Measurements from ENCODE around the gene HAPLN2. TPM values are rescaled to one million over a fixed set of nuclear protein-coding genes. Genes with fewer than 3 reads are reported as not detected.

Gene HAPLN2
- total and polyA plus RNA-seq, 2 of the 4 experiments (the other 2 are of a cell fraction) = not detected

DNA sequence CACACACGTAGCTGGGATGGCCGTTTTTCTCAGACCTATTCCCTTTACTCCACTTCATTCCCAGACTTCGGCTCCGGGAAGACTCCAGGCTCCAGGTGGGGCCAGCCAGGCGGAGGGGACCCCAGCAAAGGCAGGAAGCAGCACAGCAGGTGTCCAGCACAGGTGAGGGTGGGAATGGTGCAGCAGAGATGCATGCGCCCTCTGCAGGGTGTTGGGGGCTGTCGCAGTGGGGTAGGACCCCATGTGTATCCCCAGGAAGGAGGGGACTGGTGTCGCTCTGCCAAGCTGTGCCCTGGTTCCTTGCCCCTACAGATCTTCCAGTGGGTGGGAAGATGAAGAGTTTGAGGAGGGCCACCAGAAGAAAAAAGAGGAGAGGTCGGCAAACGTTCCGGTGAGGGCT, 34.4 kb upstream of the HAPLN2 start:
- no peak for ATAC-seq (ENCODE audit: low read depth)
- BruUV-seq (replicated peaks) = no TSS peak
- POLR2A ChIA-PET (ENCODE audit: unreplicated experiment) = no interaction called here

More for the DNA sequence above, 34.4 kb upstream of the HAPLN2 start:
- H3K9me1 ChIP-seq (ENCODE audit: insufficient read depth, low read length) = no peaks in the 10 kb centered on the region
- no peak overlapping the region for H3K4me2 ChIP-seq (ENCODE audit: low read depth, low read length)
- no peaks in the 10 kb centered on the region for H3K79me1 ChIP-seq (ENCODE audit: low read depth in 1 of 2, low read length in 2 of 2)
- H2AFZ ChIP-seq (replicated peaks; ENCODE audit: low read length, poor library complexity) = no peak overlapping the region
- intact Hi-C loops (cut with micrococcal nuclease) = loop anchor here (1.0 to 2.0 kb wide), 2 partner anchors 23 to 72 kb away; no protein-coding TSS in a partner anchor
- no peak overlapping the region for H4K5ac ChIP-seq (ENCODE audit: low read depth, low read length)
- H2BK5ac ChIP-seq (ENCODE audit: low read depth, low read length, poor library complexity, severe bottlenecking) = no peak overlapping the region
- no peak overlapping the region for H3K23ac ChIP-seq (ENCODE audit: low read depth, low read length)
- in situ Hi-C loops (cut with MboI; ENCODE audit: low sequenced_read_pairs) = no loop called here
- H2BK20ac ChIP-seq (ENCODE audit: low read depth, low read length) = no peak overlapping the region
- no peak overlapping the region for H2AK9ac ChIP-seq (replicated peaks; ENCODE audit: low read depth, low read length, poor library complexity)
- no peak overlapping the region for H3K27ac ChIP-seq (ENCODE audit: insufficient read depth, low read length)
- no peak overlapping the region for H4K8ac ChIP-seq (ENCODE audit: low read depth in 2 of 2, low read length in 2 of 2)
- dilution Hi-C loops (cut with HindIII; ENCODE audit: low sequenced_read_pairs, unreplicated experiment) = no loop called here
- H3K9ac ChIP-seq (ENCODE audit: low read depth, low read length) = no peak overlapping the region
- no peak overlapping the region for H2BK120ac ChIP-seq (ENCODE audit: low read depth, low read length)
- peaks cover 18% of the 10 kb centered on the region for H3K27me3 ChIP-seq (ENCODE audit: control insufficient read depth, insufficient read depth, low read length)
- H3K9me3 ChIP-seq (ENCODE audit: control insufficient read depth, insufficient read depth, low read length) = no peaks in the 10 kb centered on the region
- no peak for DNase-seq
- no peaks in the 10 kb centered on the region for H3K4me1 ChIP-seq (ENCODE audit: control insufficient read depth, insufficient read depth, low read length)
- H3K4ac ChIP-seq (ENCODE audit: low read depth, low read length) = no peak overlapping the region
- CTCF ChIA-PET = interaction anchor here (1.0 kb wide), 1 partner anchor 24 kb away, joined by 3 read pairs; no protein-coding TSS in a partner anchor
- H2AK5ac ChIP-seq (ENCODE audit: low read depth, low read length) = no peak overlapping the region
- no peak overlapping the region for H3K4me3 ChIP-seq (ENCODE audit: insufficient read depth, low read depth, low read length)
- WGBS, 2 experiments (ENCODE audit: extremely low coverage in 2 of 2, insufficient read length in 1 of 2) = no CpG with 5 or more reads among the region's 11 CpGs
- H4K91ac ChIP-seq (ENCODE audit: insufficient read depth, low read depth, low read length) = no peak overlapping the region
- no peak overlapping the region for H2BK15ac ChIP-seq (ENCODE audit: low read depth, low read length)
- no peaks in the 10 kb centered on the region for H3K36me3 ChIP-seq (ENCODE audit: control insufficient read depth, insufficient read depth, low read length)
- no peaks in the 10 kb centered on the region for H4K20me1 ChIP-seq (ENCODE audit: insufficient read depth, low read length)
- no peak overlapping the region for H3K56ac ChIP-seq (ENCODE audit: extremely low read depth, insufficient read depth, low read length)
- no peak overlapping the region for H3K14ac ChIP-seq (replicated peaks; ENCODE audit: low read depth, low read length)
- H3K18ac ChIP-seq (ENCODE audit: low read depth, low read length) = no peak overlapping the region
- TF ChIP-seq, protein P1, sequence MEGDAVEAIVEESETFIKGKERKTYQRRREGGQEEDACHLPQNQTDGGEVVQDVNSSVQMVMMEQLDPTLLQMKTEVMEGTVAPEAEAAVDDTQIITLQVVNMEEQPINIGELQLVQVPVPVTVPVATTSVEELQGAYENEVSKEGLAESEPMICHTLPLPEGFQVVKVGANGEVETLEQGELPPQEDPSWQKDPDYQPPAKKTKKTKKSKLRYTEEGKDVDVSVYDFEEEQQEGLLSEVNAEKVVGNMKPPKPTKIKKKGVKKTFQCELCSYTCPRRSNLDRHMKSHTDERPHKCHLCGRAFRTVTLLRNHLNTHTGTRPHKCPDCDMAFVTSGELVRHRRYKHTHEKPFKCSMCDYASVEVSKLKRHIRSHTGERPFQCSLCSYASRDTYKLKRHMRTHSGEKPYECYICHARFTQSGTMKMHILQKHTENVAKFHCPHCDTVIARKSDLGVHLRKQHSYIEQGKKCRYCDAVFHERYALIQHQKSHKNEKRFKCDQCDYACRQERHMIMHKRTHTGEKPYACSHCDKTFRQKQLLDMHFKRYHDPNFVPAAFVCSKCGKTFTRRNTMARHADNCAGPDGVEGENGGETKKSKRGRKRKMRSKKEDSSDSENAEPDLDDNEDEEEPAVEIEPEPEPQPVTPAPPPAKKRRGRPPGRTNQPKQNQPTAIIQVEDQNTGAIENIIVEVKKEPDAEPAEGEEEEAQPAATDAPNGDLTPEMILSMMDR (conservative IDR thresholded peaks at IDR 0.05; ENCODE audit: low read depth, low read length) = 0 out of 2 replicates have a peak, but pooled peaks have one; percentile 12
- no peak for TF ChIP-seq BHLHE40 (IDR thresholded peaks at IDR 0.05; ENCODE audit: low read depth, low read length)

Data from IMR-90 (cell line).